HEK293 (cell line): Measurements from ENCODE around the gene ANKUB1.

Source experiments
- CTCF ChIA-PET: fragments of 350-600 bp; formaldehyde crosslinking; extraction: SDS; loops from one replicate; lab custom pipeline; 2021; ENCODE audit warnings: antibody characterized with exemption; lab: Yijun Ruan, JAX
- POLR2A ChIA-PET: fragments of 300-600 bp; formaldehyde crosslinking; extraction: SDS; loops from one replicate; lab custom pipeline; 2020; ENCODE audit warnings: antibody characterized with exemption, inconsistent platforms; lab: Yijun Ruan, JAX
- H3K27ac ChIP-seq: fragments of 200-500 bp; sonication (Bioruptor generic); 2 replicates; pipeline ENCODE4 v1.5.1; 2014; ENCODE audit warnings: low read depth, low read length, control low read depth, inconsistent platforms; ENCODE audit errors: extremely low read depth
- H3K36me3 ChIP-seq, 2 experiments: fragments of 200-500 bp in 1 of 2; sonication (Bioruptor generic) in 1 of 2; 1 replicate in 1 of 2; 2 replicates in 1 of 2; pipeline ENCODE4 v1.5.1; 2014 to 2017; ENCODE audit warnings: inconsistent platforms in 2 of 2, low read length in 2 of 2; ENCODE audit not compliant: control insufficient read depth in 2 of 2, insufficient read depth in 1 of 2
- H3K4me1 ChIP-seq: fragments of 200-500 bp; sonication (Bioruptor generic); 2 replicates; pipeline ENCODE4 v1.5.1; 2014; ENCODE audit warnings: mild to moderate bottlenecking, low read length, inconsistent platforms; ENCODE audit not compliant: control insufficient read depth, insufficient read depth
- H3K4me3 ChIP-seq: 2 replicates; pipeline ENCODE4 v1.5.1; 2011; ENCODE audit warnings: low read depth, mild to moderate bottlenecking, control low read depth, low read length, moderate library complexity
- H3K9me3 ChIP-seq: fragments of 200-500 bp; sonication (Bioruptor generic); 2 replicates; pipeline ENCODE4 v1.5.1; 2014; ENCODE audit warnings: low read depth, low read length, inconsistent platforms; ENCODE audit not compliant: control insufficient read depth, insufficient read depth
- ATF2 ChIP-seq: fragments of 450-650 bp; formaldehyde crosslinking; IDR thresholded peaks from 2 replicates; pipeline ENCODE4 v1.5.1; 2016; ENCODE audit warnings: missing biosample characterization, missing genetic modification characterization, low read depth
- BCL11B ChIP-seq: fragments of 450-650 bp; formaldehyde crosslinking; IDR thresholded peaks from 2 replicates; pipeline ENCODE4 v1.5.1; 2016; ENCODE audit warnings: low read depth, missing biosample characterization, missing genetic modification characterization
- HIC1 ChIP-seq: fragments of 450-650 bp; formaldehyde crosslinking; IDR thresholded peaks from 2 replicates; pipeline ENCODE4 v1.5.1; 2016; ENCODE audit warnings: missing biosample characterization, missing genetic modification characterization
- PRDM1 ChIP-seq: fragments of 450-650 bp; formaldehyde crosslinking; IDR thresholded peaks from 2 replicates; pipeline ENCODE4; 2016; ENCODE audit warnings: missing biosample characterization, missing genetic modification characterization
- ZBTB7A ChIP-seq: fragments of 450-650 bp; formaldehyde crosslinking; IDR thresholded peaks from 2 replicates; pipeline ENCODE4 v1.5.1; 2016; ENCODE audit warnings: low read depth, missing biosample characterization, missing genetic modification characterization
- ZFHX2 ChIP-seq: fragments of 450-650 bp; formaldehyde crosslinking; conservative IDR thresholded peaks from 2 replicates; pipeline ENCODE4 v1.5.1; 2016; ENCODE audit warnings: missing biosample characterization, missing genetic modification characterization
- ZFP69B ChIP-seq: fragments of 450-650 bp; formaldehyde crosslinking; IDR thresholded peaks from 2 replicates; pipeline ENCODE4 v1.5.1; 2016; ENCODE audit warnings: missing biosample characterization, missing genetic modification characterization
- ZNF121 ChIP-seq: fragments of 450-650 bp; formaldehyde crosslinking; IDR thresholded peaks from 2 replicates; pipeline ENCODE4 v1.5.1; 2016; ENCODE audit warnings: missing biosample characterization, missing genetic modification characterization
- ZNF26 ChIP-seq: fragments of 450-650 bp; formaldehyde crosslinking; IDR thresholded peaks from 2 replicates; pipeline ENCODE4 v1.5.1; 2016; ENCODE audit warnings: missing biosample characterization, missing genetic modification characterization
- ZNF394 ChIP-seq: fragments of 450-650 bp; formaldehyde crosslinking; IDR thresholded peaks from 2 replicates; pipeline ENCODE4 v1.5.1; 2016; ENCODE audit warnings: missing biosample characterization, missing genetic modification characterization, mild to moderate bottlenecking, moderate library complexity, borderline replicate concordance
- ZNF558 ChIP-seq: fragments of 450-650 bp; formaldehyde crosslinking; IDR thresholded peaks from 2 replicates; pipeline ENCODE4 v1.5.1; 2016; ENCODE audit warnings: missing biosample characterization, missing genetic modification characterization
- ZNF624 ChIP-seq: fragments of 450-650 bp; formaldehyde crosslinking; IDR thresholded peaks from 2 replicates; pipeline ENCODE4 v1.5.1; 2017; ENCODE audit warnings: missing biosample characterization, missing genetic modification characterization
- ZNF626 ChIP-seq: fragments of 450-650 bp; sonication (Bioruptor Pico); formaldehyde crosslinking; IDR thresholded peaks from 2 replicates; pipeline ENCODE4 v1.5.1; 2018; ENCODE audit warnings: missing biosample characterization, missing genetic modification characterization, inconsistent platforms
- ZNF639 ChIP-seq: fragments of 450-650 bp; formaldehyde crosslinking; IDR thresholded peaks from 2 replicates; pipeline ENCODE4 v1.5.1; 2016; ENCODE audit warnings: missing biosample characterization, missing genetic modification characterization
- ZSCAN18 ChIP-seq: fragments of 450-650 bp; formaldehyde crosslinking; IDR thresholded peaks from 2 replicates; pipeline ENCODE4 v1.5.1; 2016; ENCODE audit warnings: missing biosample characterization, missing genetic modification characterization
- TF ChIP-seq, protein P1 (sequence below): fragments of 450-650 bp; formaldehyde crosslinking; IDR thresholded peaks from 2 replicates; pipeline ENCODE4 v1.5.1; 2016; ENCODE audit warnings: missing biosample characterization, missing genetic modification characterization

Gene ANKUB1

GRCh38 chr3:149816311-149816710 is 24.0 kb upstream of the ANKUB1 start (continued):
- peak; percentile 60 for TF ChIP-seq ATF2 (tag by site-specific recombination)

DNA sequence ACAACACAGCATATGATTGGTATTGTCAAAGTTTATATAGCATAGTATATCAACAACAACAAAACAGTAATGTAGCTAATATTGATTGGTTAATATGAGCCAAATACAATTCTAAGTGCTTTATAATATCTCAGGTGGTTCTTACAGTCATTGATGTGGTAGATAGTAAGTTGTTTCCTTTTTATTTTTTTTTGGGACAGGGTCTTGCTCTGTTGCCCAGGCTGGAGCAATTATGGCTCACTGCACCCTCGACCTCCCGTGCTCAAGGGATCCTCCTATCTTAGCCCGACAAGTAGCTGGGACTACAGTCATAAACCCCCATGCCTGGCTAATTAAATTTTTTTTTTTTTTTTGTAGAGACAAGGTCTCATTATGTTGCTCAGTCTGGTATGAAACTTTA is 23.4 kb upstream of the ANKUB1 start:
- ChIA-PET POLR2A (no interaction called here), CTCF (no interaction called here)
- H3K4me1 ChIP-seq, result no peaks in the 10 kb centered on the region; the same call in none of the 2 replicates
- TF ChIP-seq ZFHX2 (tag by site-specific recombination) (no peak), ZSCAN18 (tag by site-specific recombination) (no peak), ZNF558 (no peak), ZNF639 (no peak), ZFP69B (no peak), ZNF626 (no peak), ZNF624 (no peak), ZBTB7A (tag by site-specific recombination) (no peak), ZNF121 (tag by site-specific recombination) (peak; percentile 70)
- H3K27ac ChIP-seq, result no peak overlapping the region
- no peaks in the 10 kb centered on the region for H3K9me3 ChIP-seq
- no peaks in the 10 kb centered on the region for H3K36me3 ChIP-seq
- no peak overlapping the region for H3K4me3 ChIP-seq

DNA sequence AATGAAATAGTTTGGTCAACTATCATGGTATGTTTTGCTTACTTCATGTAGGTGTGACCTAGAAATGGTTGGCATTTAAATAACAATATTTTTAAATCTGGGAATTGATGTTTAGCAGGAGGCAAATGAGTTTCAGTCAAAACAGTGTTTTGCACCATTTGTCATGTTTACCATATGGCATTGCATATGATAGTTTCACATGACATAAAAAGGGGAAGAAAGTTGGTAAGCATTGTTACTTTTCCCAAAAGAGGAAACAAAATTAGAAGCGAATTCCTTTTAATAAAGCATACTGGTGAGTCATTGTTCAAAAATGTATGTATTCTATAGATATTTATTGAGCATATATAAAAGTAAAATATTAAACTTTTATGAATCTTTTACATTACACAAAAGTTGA is 23.0 kb upstream of the ANKUB1 start:
- TF ChIP-seq ZNF394 (no peak), ZNF26 (tag by site-specific recombination) (no peak)
- H3K36me3 ChIP-seq, result no peaks in the 10 kb centered on the region
- ChIA-PET POLR2A (no interaction called here), CTCF (interaction anchor here (0.5 to 1.2 kb wide), 4 partner anchors 11 to 98 kb away, joined by 3 to 6 read pairs (median 4); no protein-coding TSS in a partner anchor)
- H3K9me3 ChIP-seq, result no peaks in the 10 kb centered on the region
- H3K4me1 ChIP-seq, result no peaks in the 10 kb centered on the region; the same call in none of the 2 replicates
- no peak overlapping the region for H3K27ac ChIP-seq
- no peak overlapping the region for H3K4me3 ChIP-seq

GRCh38 chr3:149813367-149814281 is 21.3 kb upstream of the ANKUB1 start:
- CTCF ChIA-PET, result interaction anchor here (0.6 to 1.4 kb wide), 5 partner anchors 10 to 61 kb away, joined by 3 to 4 read pairs (median 3); no protein-coding TSS in a partner anchor
- peak overlapping the region; percentile 91 for H3K4me3 ChIP-seq
- H3K36me3 ChIP-seq, result no peaks in the 10 kb centered on the region
- no peaks in the 10 kb centered on the region; the same call in 1 of the 2 replicates for H3K4me1 ChIP-seq
- H3K27ac ChIP-seq, result peak overlapping the region; percentile 92
- no peaks in the 10 kb centered on the region for H3K9me3 ChIP-seq
- POLR2A ChIA-PET, result no interaction called here
- TF ChIP-seq BCL11B (tag by site-specific recombination) (no peak), PRDM1 (tag by site-specific recombination) (peak; percentile 50; the same call in 1 of the 2 replicates), HIC1 (tag by site-specific recombination) (no peak)
- TF ChIP-seq, protein P1, sequence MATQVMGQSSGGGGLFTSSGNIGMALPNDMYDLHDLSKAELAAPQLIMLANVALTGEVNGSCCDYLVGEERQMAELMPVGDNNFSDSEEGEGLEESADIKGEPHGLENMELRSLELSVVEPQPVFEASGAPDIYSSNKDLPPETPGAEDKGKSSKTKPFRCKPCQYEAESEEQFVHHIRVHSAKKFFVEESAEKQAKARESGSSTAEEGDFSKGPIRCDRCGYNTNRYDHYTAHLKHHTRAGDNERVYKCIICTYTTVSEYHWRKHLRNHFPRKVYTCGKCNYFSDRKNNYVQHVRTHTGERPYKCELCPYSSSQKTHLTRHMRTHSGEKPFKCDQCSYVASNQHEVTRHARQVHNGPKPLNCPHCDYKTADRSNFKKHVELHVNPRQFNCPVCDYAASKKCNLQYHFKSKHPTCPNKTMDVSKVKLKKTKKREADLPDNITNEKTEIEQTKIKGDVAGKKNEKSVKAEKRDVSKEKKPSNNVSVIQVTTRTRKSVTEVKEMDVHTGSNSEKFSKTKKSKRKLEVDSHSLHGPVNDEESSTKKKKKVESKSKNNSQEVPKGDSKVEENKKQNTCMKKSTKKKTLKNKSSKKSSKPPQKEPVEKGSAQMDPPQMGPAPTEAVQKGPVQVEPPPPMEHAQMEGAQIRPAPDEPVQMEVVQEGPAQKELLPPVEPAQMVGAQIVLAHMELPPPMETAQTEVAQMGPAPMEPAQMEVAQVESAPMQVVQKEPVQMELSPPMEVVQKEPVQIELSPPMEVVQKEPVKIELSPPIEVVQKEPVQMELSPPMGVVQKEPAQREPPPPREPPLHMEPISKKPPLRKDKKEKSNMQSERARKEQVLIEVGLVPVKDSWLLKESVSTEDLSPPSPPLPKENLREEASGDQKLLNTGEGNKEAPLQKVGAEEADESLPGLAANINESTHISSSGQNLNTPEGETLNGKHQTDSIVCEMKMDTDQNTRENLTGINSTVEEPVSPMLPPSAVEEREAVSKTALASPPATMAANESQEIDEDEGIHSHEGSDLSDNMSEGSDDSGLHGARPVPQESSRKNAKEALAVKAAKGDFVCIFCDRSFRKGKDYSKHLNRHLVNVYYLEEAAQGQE (tag by site-specific recombination), result peak; percentile 89
